Activated naive CD4-positive, alpha-beta T cell treated with anti-CD3 and anti-CD28 coated beads, Interleukin-2, amount 50 U/mL, for 16 hours (primary cell): ENCODE measurements around the gene KRI1.
A peak's percentile ranks its signal among the peaks of the same experiment; 100 is the strongest.
"Not testable (repeated sequence)": the region's sequence is repeated elsewhere in the genome, so short reads cannot be mapped to it uniquely, and the experiment has no call there.

Experiments
- DNase-seq: peaks from one replicate; pipeline ENCODE4 v3.0.0-alpha.2; 2020

KRI1 gene

DNA sequence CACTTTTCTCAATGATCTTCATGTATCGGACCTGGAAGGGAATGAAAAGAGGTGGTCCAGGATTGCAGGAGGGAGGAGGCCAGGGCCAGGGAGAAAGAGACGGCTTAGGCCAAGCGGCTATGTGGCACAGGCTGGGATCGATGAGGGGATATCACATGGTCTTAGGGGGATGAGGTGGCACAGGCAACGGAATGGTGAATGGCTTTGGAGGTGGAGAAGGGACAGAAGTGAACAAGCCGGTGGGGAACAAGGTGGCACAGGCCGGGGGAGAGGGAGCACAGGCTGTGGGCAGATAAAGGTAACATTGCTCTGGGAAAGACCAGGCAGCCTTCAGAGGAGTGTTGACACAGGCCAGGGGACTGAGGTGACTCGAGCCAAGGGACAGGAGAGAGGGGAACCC lies 8.7 kb upstream of the KRI1 start:
- DNase-seq, result no peak

GRCh38 chr19:10573793-10574192 lies 8.0 kb upstream of the KRI1 start:
- not testable (repeated sequence) for DNase-seq

GRCh38 chr19:10568826-10569651 lies 3.2 kb upstream of the KRI1 start, which contains the start of gene CDKN2D:
TSS of gene CDKN2D (minus strand) at chr19:10568979. CDS start at chr19:10568653, 326 bp downstream.
- peak; percentile 100 for DNase-seq

DNA sequence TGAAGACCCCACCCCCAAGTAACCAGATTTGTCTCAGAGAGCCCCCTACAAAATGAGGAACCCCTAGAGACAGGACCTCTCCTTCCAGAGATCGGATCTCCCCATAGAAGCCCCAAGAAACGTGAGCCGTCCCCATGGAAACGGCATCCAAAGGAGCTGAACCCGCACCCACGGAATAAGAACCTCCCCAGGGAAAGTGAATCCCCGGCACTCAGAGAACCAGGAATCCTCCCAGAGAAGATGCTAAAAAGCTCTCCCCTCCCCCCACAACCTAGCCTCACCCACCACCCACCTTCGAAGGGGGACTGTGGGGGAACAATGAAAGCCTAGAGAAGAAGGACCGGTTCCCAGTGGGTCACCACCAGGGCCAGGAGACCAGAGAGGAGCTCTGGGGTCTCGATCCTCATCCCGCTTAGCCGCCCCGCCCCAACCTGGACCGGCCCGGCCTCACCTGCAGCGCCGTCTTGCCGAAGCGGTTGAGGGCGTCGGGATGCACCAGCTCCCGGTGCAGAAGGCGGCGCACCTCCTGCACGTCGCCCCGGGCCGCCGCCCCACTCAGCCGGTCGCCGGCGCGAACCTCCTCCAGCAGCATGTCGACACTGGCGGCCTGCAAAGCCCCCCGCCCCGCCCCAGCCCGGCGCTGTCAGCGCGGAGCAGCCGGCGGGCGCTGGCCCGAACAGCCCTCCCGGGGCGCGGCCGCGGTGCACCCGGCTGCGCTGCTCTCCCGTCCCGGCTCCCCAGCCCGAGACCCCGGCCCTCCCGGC lies 2.4 kb upstream of the KRI1 start:
- DNase-seq, result peak; percentile 65

DNA sequence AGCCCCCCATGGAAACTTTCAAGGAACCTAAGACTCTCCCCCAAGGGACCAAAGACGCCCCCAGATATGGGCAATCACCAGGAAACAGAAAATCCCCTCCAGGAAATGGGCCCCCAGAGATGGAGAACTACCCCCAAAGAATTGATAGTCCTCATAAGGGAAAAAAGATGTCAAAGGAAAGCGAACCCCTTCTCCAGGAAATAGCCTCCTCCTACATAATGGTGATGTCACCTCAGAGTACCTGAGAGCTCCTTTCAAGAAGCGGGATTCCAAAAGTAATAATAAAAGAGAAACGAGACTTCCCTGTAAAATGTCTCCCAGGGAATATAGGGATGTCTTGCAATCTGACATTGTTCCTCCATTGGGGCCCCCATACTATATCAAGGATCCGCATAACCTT lies 1.8 kb upstream of the KRI1 start:
- no peak for DNase-seq

GRCh38 chr19:10566658-10567410 lies 1.0 kb upstream of the KRI1 start:
- peak; percentile 51 for DNase-seq

DNA sequence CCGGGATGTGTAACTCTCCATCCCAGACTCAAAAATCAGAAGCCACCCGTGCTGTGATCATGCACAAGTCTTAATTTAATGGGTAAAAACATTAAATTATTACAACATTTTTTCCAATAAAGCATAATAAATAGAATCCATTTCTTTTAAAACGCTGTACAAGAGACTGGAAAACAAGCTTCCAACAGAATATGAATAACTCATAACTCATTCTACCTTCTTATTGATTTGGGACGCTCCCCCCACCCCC lies 523 bp upstream of the KRI1 start:
- no peak for DNase-seq

DNA sequence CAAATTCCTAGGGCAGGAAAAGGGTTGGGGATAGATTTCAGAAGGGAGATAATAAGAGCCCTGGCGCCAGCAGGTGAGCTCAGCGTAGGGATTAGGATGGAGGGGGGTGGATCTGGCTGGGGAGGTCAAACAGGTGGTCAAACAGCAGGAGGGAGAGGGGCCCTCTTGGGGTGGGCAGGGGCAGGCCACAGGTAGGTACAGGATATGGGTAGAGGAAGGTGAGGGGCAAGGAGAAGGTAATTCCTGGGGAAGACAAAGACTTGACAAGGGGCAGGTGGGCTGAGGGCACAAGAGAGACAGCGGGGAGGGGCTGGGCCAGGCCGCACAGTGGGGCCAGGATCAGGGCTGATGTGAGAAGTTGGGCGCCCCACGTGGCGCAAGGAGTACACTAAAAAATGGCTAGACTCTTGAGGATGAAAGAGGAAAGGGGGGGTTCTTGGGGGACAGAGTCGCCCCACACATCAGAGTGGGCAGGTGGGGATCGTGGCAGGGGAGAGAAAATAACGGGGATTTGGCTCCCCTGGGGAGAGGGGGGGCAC lies 713 bp downstream of the KRI1 start:
- DNase-seq, result peak; percentile 66

DNA sequence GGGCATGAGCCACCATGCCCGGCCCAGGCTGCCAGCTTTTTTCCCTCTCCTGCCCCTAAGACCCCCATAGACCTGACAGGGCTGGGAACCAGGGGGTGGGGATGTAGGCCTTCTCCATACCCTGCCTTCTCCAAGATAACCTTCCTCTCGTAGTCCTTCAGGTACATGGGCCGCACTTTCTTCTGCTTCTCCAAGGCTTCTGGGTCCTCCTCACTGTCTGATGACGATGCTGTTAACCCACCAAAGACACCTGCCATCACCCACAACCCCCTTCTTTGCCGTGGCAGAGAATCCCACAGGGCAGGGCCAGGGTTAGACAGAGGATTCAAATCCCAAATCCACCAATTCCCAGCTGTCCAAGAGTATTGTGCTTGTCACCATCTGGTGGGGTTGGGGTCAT lies 3.2 kb downstream of the KRI1 start:
- DNase-seq, result no peak

DNA sequence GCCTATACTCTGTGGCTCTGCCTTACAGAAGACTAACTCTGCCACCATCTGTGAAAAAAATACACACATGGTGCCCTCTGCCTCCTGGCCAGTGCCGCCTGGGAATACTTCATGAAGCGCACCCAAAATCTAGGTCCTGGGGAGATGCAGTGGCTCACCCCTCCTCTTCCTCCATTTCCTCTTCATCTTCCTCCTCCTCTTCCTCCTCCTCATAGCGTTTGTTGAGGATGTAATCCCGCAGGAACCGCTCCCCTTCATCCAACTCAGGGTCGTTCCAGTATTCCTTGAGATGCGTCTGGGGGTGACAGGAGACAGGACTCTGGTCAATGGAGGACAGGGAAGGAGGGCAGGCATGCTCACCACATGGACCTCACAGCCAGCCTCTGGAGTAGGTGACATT lies 5.7 kb downstream of the KRI1 start:
- no peak for DNase-seq

GRCh38 chr19:10557603-10558197 lies 8.1 kb downstream of the KRI1 start:
- DNase-seq, result no peak

- DNase-seq, result no peak
These were observed 10.2 kb downstream of the KRI1 start for GRCh38 chr19:10555610-10555973.

DNA sequence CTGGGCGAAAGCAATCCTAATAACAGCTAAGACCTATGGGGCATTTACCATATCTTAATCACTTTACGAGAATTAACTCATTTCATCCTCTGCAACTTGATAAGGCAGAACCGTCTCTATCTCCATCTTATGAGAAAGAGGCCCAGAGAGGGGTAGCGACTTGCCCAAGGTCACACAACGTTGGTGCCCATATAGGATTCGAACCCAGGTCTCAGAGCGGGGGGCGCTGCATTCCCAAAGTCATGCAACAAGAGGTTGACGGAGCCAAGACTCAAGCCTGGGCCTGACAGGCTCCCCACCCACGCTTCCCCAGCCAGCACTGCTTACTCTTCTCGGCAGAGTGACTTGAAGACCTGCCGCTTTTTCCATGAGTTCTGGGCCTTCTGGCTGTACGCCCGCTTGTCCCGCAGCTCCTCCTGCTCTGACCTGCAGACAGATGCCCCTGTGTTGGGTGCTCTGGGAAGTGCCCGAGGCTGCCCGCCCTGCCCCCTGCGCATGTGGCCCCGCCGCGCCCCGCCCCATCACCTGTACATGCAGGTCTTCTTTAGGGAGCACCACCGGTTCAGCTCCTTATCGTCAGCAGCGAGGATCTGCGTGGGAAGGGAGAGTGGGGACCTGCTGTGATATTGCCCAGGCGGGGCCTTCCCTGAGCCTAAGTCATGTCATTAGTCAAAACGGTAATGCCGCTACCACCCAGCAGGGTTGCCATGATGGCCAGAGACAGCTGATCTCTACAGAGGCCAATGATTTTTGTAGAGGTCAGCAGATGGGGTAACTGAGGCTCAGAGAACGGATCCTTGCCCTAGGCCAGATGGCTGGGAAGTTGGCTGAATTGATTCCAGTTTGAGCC lies 10.8 kb downstream of the KRI1 start:
- DNase-seq, result no peak

- DNase-seq, result no peak
These were observed 11.8 kb downstream of the KRI1 start for GRCh38 chr19:10553943-10554381.

GRCh38 chr19:10553087-10553667 lies 12.6 kb downstream of the KRI1 start:
- no peak for DNase-seq

DNA sequence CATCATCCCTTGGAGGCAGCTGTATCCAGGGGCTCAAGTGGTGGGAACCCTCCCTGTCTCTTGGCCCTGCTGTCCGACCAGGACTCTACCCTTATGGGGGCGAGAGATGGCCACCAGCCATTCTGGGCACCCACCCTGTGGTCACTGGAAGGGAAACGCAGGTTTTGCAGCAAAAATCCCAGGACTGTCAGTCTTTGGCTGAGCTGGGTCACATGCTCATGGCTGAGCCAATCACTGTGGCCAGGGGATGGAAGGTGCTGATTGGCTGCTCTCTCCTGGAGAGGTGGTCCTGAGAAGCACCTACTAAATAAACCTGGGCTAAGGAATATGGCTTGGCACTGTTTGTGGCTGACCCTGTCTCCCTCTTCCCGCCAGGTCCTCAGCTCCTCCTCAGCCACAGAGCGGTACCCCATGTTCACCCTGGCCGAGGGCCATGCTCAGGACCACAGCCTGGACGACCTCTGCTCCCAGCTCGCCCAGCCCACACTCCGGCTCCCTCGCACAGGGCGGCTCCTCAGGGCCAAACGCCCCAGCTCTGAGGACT lies 13.2 kb downstream of the KRI1 start:
- DNase-seq, result peak; percentile 45

DNA sequence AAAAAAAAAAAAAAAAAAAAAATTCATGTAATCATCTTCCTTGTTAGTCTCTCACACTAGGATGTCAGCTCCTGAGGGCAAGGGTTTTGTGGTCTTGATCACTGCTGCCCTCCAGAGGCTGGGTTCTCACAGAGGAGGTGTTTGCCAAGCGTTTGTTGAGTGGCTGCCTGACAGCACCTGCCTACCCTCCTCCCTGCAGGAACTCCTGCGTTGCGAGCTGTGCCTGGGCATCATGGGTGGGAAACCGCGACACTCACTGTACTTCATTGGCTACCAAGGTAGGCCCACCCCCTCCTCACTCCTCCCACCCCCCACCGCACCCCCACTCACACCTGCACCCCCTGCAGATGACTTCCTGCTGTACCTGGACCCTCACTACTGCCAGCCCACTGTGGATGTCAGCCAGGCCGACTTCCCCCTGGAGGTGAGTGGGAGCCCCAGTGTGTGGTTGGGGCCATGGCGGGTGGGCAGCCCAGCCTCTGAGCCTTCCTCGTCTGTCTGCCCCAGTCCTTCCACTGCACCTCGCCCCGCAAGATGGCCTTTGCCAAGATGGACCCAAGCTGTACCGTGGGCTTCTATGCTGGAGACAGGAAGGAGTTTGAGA lies 14.0 kb downstream of the KRI1 start:
- peak; percentile 46 for DNase-seq

DNA sequence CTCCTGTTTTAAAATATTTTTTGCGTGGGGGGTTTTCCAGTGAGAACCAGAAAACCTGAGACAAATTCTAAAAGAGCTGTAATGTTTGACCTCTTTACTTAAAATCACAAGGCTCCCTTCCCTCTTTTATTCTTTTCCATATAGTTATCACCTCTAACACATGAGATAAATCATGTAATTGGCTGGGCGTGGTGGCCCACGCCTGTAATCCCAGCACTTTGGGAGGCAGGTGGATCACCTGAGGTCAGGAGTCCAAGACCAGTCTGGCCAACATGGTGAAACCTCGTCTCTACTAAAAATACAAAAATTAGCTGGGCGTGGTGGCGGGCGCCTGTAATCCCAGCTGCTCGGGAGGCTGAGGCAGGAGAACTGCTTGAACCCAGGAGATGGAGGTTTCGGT lies 14.8 kb downstream of the KRI1 start:
- DNase-seq, result not testable (repeated sequence)

- DNase-seq, result no peak
These were observed 15.5 kb downstream of the KRI1 start for GRCh38 chr19:10550336-10550735.

DNA sequence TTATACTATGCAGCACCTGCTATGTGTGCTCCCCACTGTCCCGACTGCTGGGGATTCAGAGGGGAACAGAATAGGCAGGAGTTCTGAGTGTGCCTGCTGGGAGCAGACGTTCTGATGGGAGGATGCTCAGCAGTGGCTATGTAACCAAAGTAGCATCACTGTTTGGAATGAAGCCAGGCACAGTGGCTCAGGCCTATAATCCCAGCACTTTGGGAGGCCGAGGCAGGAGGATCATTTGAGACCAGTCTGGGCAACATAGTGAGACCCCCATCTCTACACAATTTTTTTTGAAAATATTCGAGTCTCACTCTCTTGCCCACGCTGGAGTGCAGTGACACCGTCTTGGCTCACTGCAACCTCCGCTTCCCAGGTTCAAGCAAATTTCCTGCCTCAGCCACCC lies 16.1 kb downstream of the KRI1 start:
- DNase-seq, result no peak

GRCh38 chr19:10548746-10549276 lies 17.0 kb downstream of the KRI1 start:
- DNase-seq, result no peak
